Mesendoderm (in vitro differentiated cells): Measurements from ENCODE around the gene SHISA5.
A peak's percentile ranks its signal among the peaks of the same experiment; 100 is the strongest.

Source experiments
- DNase-seq: peaks from one replicate; pipeline ENCODE4 v3.0.0; 2013
- H2AK5ac ChIP-seq: 2 replicates; pipeline ENCODE4 v1.6.1; 2013; ENCODE audit warnings: low read length, inconsistent platforms
- H2BK120ac ChIP-seq: 2 replicates; pipeline ENCODE4 v1.6.1; 2013; ENCODE audit warnings: low read depth, mild to moderate bottlenecking, low read length, moderate library complexity, mixed read lengths
- H2BK15ac ChIP-seq: replicated peaks from 2 replicates; pipeline ENCODE4 v1.6.1; 2013; ENCODE audit warnings: low read depth, mild to moderate bottlenecking, moderate library complexity
- H2BK5ac ChIP-seq: 2 replicates; pipeline ENCODE4 v1.6.1; 2013; ENCODE audit warnings: low read length, inconsistent platforms
- H3K18ac ChIP-seq: 2 replicates; pipeline ENCODE4 v1.6.1; 2013; ENCODE audit warnings: mild to moderate bottlenecking, low read length, mixed read lengths
- H3K23ac ChIP-seq: one replicate; pipeline ENCODE4 v1.6.1; 2013; ENCODE audit warnings: low read length
- H3K27ac ChIP-seq: 2 replicates; pipeline ENCODE4 v1.5.1; 2013; ENCODE audit warnings: low read depth, mild to moderate bottlenecking, inconsistent platforms, low read length, moderate library complexity
- H3K27me3 ChIP-seq: 2 replicates; pipeline ENCODE4 v1.6.1; 2013; ENCODE audit warnings: low read length, control low read depth, mild to moderate bottlenecking, inconsistent platforms; ENCODE audit not compliant: insufficient read depth, poor library complexity
- H3K36me3 ChIP-seq: 2 replicates; pipeline ENCODE4 v1.6.1; 2013; ENCODE audit warnings: low read length, inconsistent platforms; ENCODE audit not compliant: control insufficient read depth, insufficient read depth
- H3K4ac ChIP-seq: one replicate; pipeline ENCODE4 v1.6.1; 2013; ENCODE audit warnings: low read depth, mild to moderate bottlenecking, low read length, moderate library complexity
- H3K4me1 ChIP-seq: 2 replicates; pipeline ENCODE4 v1.6.1; 2013; ENCODE audit warnings: low read depth, low read length, inconsistent platforms; ENCODE audit not compliant: control insufficient read depth
- H3K4me2 ChIP-seq: 2 replicates; pipeline ENCODE4 v1.6.1; 2013; ENCODE audit warnings: low read length
- H3K4me3 ChIP-seq: 2 replicates; pipeline ENCODE4 v1.5.1; 2013; ENCODE audit warnings: mild to moderate bottlenecking, low read length
- H3K56ac ChIP-seq: one replicate; pipeline ENCODE4 v1.6.1; 2013; ENCODE audit warnings: low read length
- H3K79me1 ChIP-seq: 2 replicates; pipeline ENCODE4 v1.6.1; 2013; ENCODE audit warnings: low read length, inconsistent platforms
- H3K79me2 ChIP-seq: 2 replicates; pipeline ENCODE4 v1.6.1; 2013; ENCODE audit warnings: mild to moderate bottlenecking, low read length; ENCODE audit not compliant: control insufficient read depth, insufficient read depth
- H3K9ac ChIP-seq: 2 replicates; pipeline ENCODE4 v1.6.1; 2013; ENCODE audit warnings: low read length, inconsistent platforms
- H4K5ac ChIP-seq: one replicate; pipeline ENCODE4 v1.6.1; 2013; ENCODE audit warnings: low read length
- H4K8ac ChIP-seq: one replicate; pipeline ENCODE4 v1.6.1; 2013; ENCODE audit warnings: low read depth, mild to moderate bottlenecking, control low read depth, low read length, moderate library complexity
- WGBS: extraction: QIAGEN DNeasy Blood & Tissue Kit; methylation state at CpG from one replicate; pipeline ENCODE4 v1.1.7; 2013; ENCODE audit warnings: low lambda C conversion rate, missing lambda C conversion rate; ENCODE audit not compliant: insufficient coverage; ENCODE audit errors: extremely low coverage; 5-methylcytosine and 5-hydroxymethylcytosine counted together

Gene SHISA5

GRCh38 chr3:48430708-48431101 lies 73.3 kb downstream of the SHISA5 start:
- Histone ChIP-seq H2BK5ac (no peak overlapping the region), H3K23ac (no peak overlapping the region), H4K8ac (no peak overlapping the region), H3K4me1 (peaks cover 10% of the 10 kb centered on the region), H2BK120ac (no peak overlapping the region), H3K79me2 (peaks cover 29% of the 10 kb centered on the region), H3K27me3 (no peaks in the 10 kb centered on the region), H2AK5ac (peak overlapping the region; percentile 9), H3K4ac (peak overlapping the region; percentile 25), H3K4me3 (no peak overlapping the region), H3K79me1 (peaks cover 26% of the 10 kb centered on the region), H4K5ac (no peak overlapping the region), H3K4me2 (no peak overlapping the region), H2BK15ac (no peak overlapping the region), H3K27ac (no peak overlapping the region), H3K9ac (peak overlapping the region; percentile 88), H3K36me3 (peaks cover 10% of the 10 kb centered on the region), H3K18ac (no peak overlapping the region), H3K56ac (peak overlapping the region; percentile 92)
- WGBS = no CpG with 5 or more reads among the region's 1 CpG
- no peak for DNase-seq

- H3K4me1 ChIP-seq = peaks cover 10% of the 10 kb centered on the region
- peaks cover 35% of the 10 kb centered on the region for H3K79me2 ChIP-seq
- H3K9ac ChIP-seq = peak within 1 kb of the TSS; percentile 88
- H2AK5ac ChIP-seq = peak within 1 kb of the TSS; percentile 9
- H3K23ac ChIP-seq = no peak within 1 kb of the TSS
- no peak within 1 kb of the TSS for H4K5ac ChIP-seq
- peaks cover 23% of the 10 kb centered on the region for H3K79me1 ChIP-seq
- peak within 1 kb of the TSS; percentile 72 for H3K4me3 ChIP-seq
- WGBS = no CpG with 5 or more reads among the region's 15 CpGs
- peak within 1 kb of the TSS; percentile 54 for H2BK120ac ChIP-seq
- H3K4ac ChIP-seq = peak within 1 kb of the TSS; percentile 88
- H2BK15ac ChIP-seq = no peak within 1 kb of the TSS
- peak within 1 kb of the TSS; percentile 44 for H3K4me2 ChIP-seq
- DNase-seq = peak; percentile 93
- H3K27ac ChIP-seq = peak within 1 kb of the TSS; percentile 89
- H3K18ac ChIP-seq = peak within 1 kb of the TSS; percentile 75
- H3K56ac ChIP-seq = peak within 1 kb of the TSS; percentile 92
- no peaks in the 10 kb centered on the region for H3K27me3 ChIP-seq
- peak within 1 kb of the TSS; percentile 45 for H2BK5ac ChIP-seq
- H4K8ac ChIP-seq = peak within 1 kb of the TSS; percentile 69
- peaks cover 10% of the 10 kb centered on the region for H3K36me3 ChIP-seq
Measured at GRCh38 chr3:48429960-48430707, 73.8 kb downstream of the SHISA5 start, which contains the start of gene PLXNB1. Gene PLXNB1, minus strand, starts transcription at chr3:48430086. Its CDS starts 5,475 bp downstream, at chr3:48424611.

- Histone ChIP-seq H4K8ac (peak overlapping the region; percentile 69), H3K4me1 (peaks cover 10% of the 10 kb centered on the region), H2BK120ac (peak overlapping the region; percentile 54), H3K4me3 (peak overlapping the region; percentile 72), H3K27me3 (no peaks in the 10 kb centered on the region), H3K4me2 (peak overlapping the region; percentile 44), H2BK5ac (peak overlapping the region; percentile 45), H3K18ac (peak overlapping the region; percentile 75), H3K9ac (peak overlapping the region; percentile 88), H2BK15ac (no peak overlapping the region), H3K4ac (peak overlapping the region; percentile 88), H3K79me1 (peaks cover 24% of the 10 kb centered on the region), H3K36me3 (peaks cover 10% of the 10 kb centered on the region), H3K56ac (peak overlapping the region; percentile 92), H3K79me2 (peaks cover 40% of the 10 kb centered on the region), H3K23ac (no peak overlapping the region), H2AK5ac (no peak overlapping the region), H3K27ac (peak overlapping the region; percentile 89), H4K5ac (no peak overlapping the region)
- WGBS = no CpG with 5 or more reads among the region's 86 CpGs
- peak; percentile 64 for DNase-seq
Measured at GRCh38 chr3:48429317-48429959, 74.5 kb downstream of the SHISA5 start.

GRCh38 chr3:48428572-48429316 lies 75.2 kb downstream of the SHISA5 start:
- peaks cover 47% of the 10 kb centered on the region for H3K79me2 ChIP-seq
- peak overlapping the region; percentile 88 for H3K9ac ChIP-seq
- no peaks in the 10 kb centered on the region for H3K27me3 ChIP-seq
- H3K56ac ChIP-seq = peak overlapping the region; percentile 92
- no peak overlapping the region for H2BK15ac ChIP-seq
- no peak overlapping the region for H3K23ac ChIP-seq
- H4K8ac ChIP-seq = peak overlapping the region; percentile 69
- no peak overlapping the region for H2AK5ac ChIP-seq
- no peak overlapping the region for H4K5ac ChIP-seq
- H3K4me2 ChIP-seq = peak overlapping the region; percentile 87
- H2BK120ac ChIP-seq = peak overlapping the region; percentile 54
- peak overlapping the region; percentile 75 for H3K18ac ChIP-seq
- DNase-seq = peak; percentile 58
- peaks cover 10% of the 10 kb centered on the region for H3K4me1 ChIP-seq
- H3K4me3 ChIP-seq = peak overlapping the region; percentile 72
- peak overlapping the region; percentile 89 for H3K27ac ChIP-seq
- peaks cover 27% of the 10 kb centered on the region for H3K79me1 ChIP-seq
- peaks cover 6% of the 10 kb centered on the region for H3K36me3 ChIP-seq
- WGBS = no CpG with 5 or more reads among the region's 60 CpGs
- peak overlapping the region; percentile 45 for H2BK5ac ChIP-seq
- peak overlapping the region; percentile 88 for H3K4ac ChIP-seq

- peak overlapping the region; percentile 88 for H3K9ac ChIP-seq
- no peak overlapping the region for H2BK15ac ChIP-seq
- no peak overlapping the region for H4K8ac ChIP-seq
- no peak overlapping the region for H2AK5ac ChIP-seq
- peak overlapping the region; percentile 92 for H3K56ac ChIP-seq
- H2BK120ac ChIP-seq = no peak overlapping the region
- no CpG with 5 or more reads among the region's 7 CpGs for WGBS
- H2BK5ac ChIP-seq = no peak overlapping the region
- no peak overlapping the region for H3K4ac ChIP-seq
- H3K27me3 ChIP-seq = no peaks in the 10 kb centered on the region
- peak overlapping the region; percentile 87 for H3K4me2 ChIP-seq
- H3K36me3 ChIP-seq = peaks cover 6% of the 10 kb centered on the region
- H3K79me2 ChIP-seq = peaks cover 49% of the 10 kb centered on the region
- no peak overlapping the region for H3K27ac ChIP-seq
- H3K79me1 ChIP-seq = peaks cover 27% of the 10 kb centered on the region
- no peak for DNase-seq
- peak overlapping the region; percentile 72 for H3K4me3 ChIP-seq
- H3K4me1 ChIP-seq = peaks cover 10% of the 10 kb centered on the region
- H3K18ac ChIP-seq = no peak overlapping the region
- no peak overlapping the region for H4K5ac ChIP-seq
- H3K23ac ChIP-seq = peak overlapping the region; percentile 20
Measured at GRCh38 chr3:48428088-48428571, 75.8 kb downstream of the SHISA5 start.
